ENCODE data around the gene ABCC1.

ABCC1 gene

GRCh38 chr16:16015849-16016248, 66.4 kb downstream of the ABCC1 start:
- in situ Hi-C loops (cut with HindIII; ENCODE audit: low sequenced_read_pairs), result no loop called here

- in situ Hi-C loops (cut with HindIII; ENCODE audit: low sequenced_read_pairs), result no loop called here
Measured at GRCh38 chr16:16016388-16016964, 67.1 kb downstream of the ABCC1 start.

- in situ Hi-C loops (cut with HindIII; ENCODE audit: low sequenced_read_pairs), result no loop called here
Measured at GRCh38 chr16:16017812-16018211, 68.4 kb downstream of the ABCC1 start.

- in situ Hi-C loops (cut with HindIII; ENCODE audit: low sequenced_read_pairs), result no loop called here
Measured at GRCh38 chr16:16018705-16019104, 69.3 kb downstream of the ABCC1 start.

GRCh38 chr16:16019488-16019887, 70.1 kb downstream of the ABCC1 start:
- in situ Hi-C loops (cut with HindIII; ENCODE audit: low sequenced_read_pairs), result no loop called here

GRCh38 chr16:16020291-16020690, 70.9 kb downstream of the ABCC1 start:
- in situ Hi-C loops (cut with HindIII; ENCODE audit: low sequenced_read_pairs), result no loop called here

- in situ Hi-C loops (cut with HindIII; ENCODE audit: low sequenced_read_pairs), result no loop called here
Measured at GRCh38 chr16:16021020-16021419, 71.6 kb downstream of the ABCC1 start.

DNA sequence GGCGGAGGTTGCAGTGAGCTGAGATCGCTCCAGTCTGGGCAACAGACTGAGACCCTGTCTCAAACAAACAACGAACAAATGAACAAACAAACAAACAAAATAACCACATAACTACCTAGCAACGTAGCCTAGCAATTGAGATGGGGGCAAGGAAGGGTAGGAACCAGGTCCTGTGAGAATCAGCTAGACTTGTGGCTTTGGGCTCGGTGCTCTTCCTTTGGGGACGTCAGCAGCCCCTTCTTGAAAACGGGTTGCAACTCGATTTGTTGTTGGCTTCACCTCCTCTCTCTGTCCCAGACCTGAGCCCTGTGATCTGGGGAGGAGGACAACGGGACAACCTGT, 72.2 kb downstream of the ABCC1 start:
- in situ Hi-C loops (cut with HindIII; ENCODE audit: low sequenced_read_pairs), result no loop called here

- in situ Hi-C loops (cut with HindIII; ENCODE audit: low sequenced_read_pairs), result no loop called here
Measured at GRCh38 chr16:16021988-16022682, 72.7 kb downstream of the ABCC1 start.

- in situ Hi-C loops (cut with HindIII; ENCODE audit: low sequenced_read_pairs), result no loop called here
Measured at GRCh38 chr16:16022683-16023064, 73.3 kb downstream of the ABCC1 start.

GRCh38 chr16:16025214-16025968, 76.0 kb downstream of the ABCC1 start:
- in situ Hi-C loops (cut with HindIII; ENCODE audit: low sequenced_read_pairs), result no loop called here

GRCh38 chr16:16027728-16028310, 78.4 kb downstream of the ABCC1 start:
- in situ Hi-C loops (cut with HindIII; ENCODE audit: low sequenced_read_pairs), result no loop called here

GRCh38 chr16:16028311-16028999, 79.0 kb downstream of the ABCC1 start:
- in situ Hi-C loops (cut with HindIII; ENCODE audit: low sequenced_read_pairs), result no loop called here

DNA sequence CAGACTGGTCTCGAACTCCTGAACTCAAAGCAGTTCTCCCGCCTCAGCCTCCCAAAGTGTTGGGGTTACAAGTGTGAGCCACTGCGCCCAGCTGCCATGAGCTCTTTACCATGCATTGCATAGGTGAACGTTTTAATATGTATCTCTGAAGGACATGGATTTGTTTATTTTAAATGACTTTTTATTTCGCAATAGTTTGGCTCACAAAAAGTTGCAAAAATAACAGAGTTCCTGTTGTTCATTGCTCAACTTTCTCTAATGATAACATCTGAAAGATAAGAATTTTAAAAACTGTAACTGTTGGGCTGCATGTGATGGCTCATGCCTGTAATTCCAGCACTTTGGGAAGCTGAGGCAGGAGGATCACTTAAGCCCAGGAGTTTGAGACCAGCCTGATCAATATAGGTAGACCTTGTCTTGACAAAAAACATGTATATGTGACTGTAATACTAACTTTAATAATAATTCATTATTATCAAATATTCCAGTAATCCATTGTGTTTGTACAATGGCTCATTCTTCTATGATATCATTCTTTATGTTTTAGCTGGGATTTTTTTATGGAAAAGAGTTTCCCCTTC, 80.1 kb downstream of the ABCC1 start:
- in situ Hi-C loops (cut with HindIII; ENCODE audit: low sequenced_read_pairs), result no loop called here

GRCh38 chr16:16030449-16030848, 81.0 kb downstream of the ABCC1 start:
- in situ Hi-C loops (cut with HindIII; ENCODE audit: low sequenced_read_pairs), result no loop called here

- in situ Hi-C loops (cut with HindIII; ENCODE audit: low sequenced_read_pairs), result no loop called here
Measured at GRCh38 chr16:16031401-16031800, 82.0 kb downstream of the ABCC1 start.

GRCh38 chr16:16032271-16032979, 83.0 kb downstream of the ABCC1 start:
- in situ Hi-C loops (cut with HindIII; ENCODE audit: low sequenced_read_pairs), result no loop called here

DNA sequence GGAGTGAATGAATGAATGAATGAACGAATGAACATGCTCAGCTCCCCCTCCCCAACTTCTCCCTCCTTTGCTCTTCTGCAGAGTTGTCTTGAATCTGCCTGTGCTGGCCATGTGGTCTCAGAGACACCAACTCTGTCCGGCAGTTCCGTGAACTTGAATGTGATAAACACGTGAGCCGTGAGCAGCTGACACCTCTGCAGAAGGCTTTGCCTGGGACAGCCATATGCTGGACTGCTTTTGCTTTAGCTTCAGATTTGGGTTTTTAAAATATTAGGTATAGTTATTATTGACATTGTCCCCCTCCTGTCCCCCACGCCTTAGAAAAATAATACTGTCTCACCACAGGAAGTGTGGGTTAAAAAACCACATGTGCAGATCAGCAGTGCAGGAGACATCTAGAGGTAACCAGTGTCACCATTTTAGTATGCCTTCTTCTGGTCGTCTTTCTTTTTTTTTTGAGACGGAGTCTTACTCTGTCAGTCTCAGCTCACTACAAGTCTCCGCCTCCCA, 83.8 kb downstream of the ABCC1 start:
- in situ Hi-C loops (cut with HindIII; ENCODE audit: low sequenced_read_pairs), result no loop called here

- in situ Hi-C loops (cut with HindIII; ENCODE audit: low sequenced_read_pairs), result no loop called here
Measured at GRCh38 chr16:16036359-16036792, 87.0 kb downstream of the ABCC1 start.

GRCh38 chr16:16037521-16037920, 88.1 kb downstream of the ABCC1 start:
- in situ Hi-C loops (cut with HindIII; ENCODE audit: low sequenced_read_pairs), result no loop called here
